Measurements from ENCODE around the gene PRDX5. TPM values are rescaled to one million over a fixed set of nuclear protein-coding genes. Genes with fewer than 3 reads are reported as not detected.

Gene PRDX5
- total RNA-seq (2014; rRNA removed): 215 and 240 TPM in 2 replicates
- polyA plus RNA-seq (2012): 527 TPM

DNA sequence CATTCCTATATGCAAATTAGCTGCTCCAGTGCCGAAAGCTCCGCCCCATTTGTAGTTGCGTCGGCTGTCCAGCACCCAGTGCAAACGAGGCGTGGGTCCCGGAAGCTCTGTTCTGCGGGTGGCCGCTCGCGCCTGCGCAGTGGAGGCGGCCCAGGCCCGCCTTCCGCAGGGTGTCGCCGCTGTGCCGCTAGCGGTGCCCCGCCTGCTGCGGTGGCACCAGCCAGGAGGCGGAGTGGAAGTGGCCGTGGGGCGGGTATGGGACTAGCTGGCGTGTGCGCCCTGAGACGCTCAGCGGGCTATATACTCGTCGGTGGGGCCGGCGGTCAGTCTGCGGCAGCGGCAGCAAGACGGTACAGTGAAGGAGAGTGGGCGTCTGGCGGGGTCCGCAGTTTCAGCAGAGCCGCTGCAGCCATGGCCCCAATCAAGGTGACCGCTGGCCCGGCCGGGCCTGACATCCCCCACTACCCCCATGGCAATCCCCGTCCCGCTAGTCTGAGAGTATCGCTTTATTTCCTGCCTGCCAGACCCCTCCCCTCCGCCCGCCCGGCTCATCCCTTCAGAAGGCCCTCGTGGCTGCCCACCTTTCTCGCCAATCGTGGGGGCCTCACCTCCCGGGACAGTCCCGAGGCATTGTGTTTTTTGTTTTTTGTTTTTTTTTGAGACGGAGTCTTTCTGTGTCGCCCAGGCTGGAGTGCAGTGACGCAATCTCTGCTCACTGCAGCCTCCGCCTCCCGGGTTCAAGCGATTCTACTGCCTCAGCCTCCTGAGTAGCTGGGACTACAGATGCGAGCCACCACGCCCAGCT, at the start of gene PRDX5:
Gene PRDX5 (plus strand): TSS at position 161 of the 805 bp plus-strand sequence. CDS start 95 bp downstream, at position 256.
- DNase-seq (ENCODE audit: low read depth): peak; percentile 94

DNA sequence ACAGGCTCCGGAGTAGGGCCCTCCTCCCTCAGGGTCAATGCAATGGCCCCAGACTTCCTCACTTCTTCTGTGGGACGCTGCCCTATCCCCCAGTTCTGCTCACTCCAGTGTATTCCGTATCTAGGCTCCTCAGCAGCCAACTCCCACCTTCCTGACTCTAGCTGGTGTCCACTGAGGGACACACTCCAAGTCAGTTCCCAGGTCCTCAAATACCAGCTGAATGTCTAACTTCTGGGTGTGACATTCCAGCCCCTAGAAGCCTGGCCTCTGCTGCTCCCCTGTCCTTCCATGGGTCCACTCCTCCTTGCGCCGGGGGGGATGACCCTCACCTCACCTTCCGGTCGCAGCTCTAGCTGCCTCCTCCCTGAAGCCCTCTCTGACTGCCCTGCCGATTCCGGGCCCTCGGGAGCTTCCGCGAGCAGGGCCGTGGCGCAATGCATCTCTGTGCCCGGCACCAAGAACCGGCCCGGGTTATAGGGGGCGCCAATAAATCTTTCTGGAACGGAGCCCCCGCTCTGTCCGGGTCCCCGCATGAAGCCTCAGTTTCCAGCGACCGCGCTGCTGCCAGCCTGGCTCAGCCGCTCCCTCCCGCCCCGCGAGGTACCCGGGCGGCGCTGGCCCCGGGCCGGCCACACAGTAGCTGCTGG, 48.9 kb upstream of the PRDX5 start:
- peak; percentile 59 for DNase-seq (ENCODE audit: low read depth)

DNA sequence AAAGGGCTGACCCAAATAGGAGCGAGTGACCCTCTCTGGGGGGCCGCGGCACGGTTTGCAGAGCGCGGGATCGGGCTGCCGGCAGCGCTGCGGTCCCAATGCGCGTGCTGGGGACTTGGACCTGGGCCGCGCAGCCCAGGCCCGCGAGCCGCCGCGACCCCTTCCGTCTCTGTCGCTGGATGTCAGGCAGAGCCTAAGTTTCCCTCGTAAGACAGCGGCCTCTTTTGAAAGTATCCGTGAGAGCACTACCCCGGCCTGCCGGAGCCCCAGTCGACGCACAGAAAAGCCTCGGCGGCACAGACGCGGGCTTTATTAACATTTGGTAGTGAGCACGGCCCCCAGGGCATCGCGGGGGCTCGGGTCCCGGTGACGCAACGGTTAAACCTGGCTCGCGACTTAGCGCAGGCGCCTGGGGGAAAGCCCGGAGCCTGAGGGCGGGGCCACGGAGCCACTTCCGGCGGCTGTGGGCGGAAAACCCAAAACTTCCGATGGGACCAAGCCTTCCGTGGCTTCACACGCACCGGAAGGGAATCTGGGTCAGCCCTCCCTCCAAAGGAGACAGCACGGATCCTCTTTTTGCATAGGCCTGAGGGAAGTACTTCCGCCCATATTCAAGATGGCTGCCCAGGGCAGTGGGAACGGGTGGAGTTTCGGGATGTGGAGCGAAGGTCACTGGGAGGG, 48.2 kb upstream of the PRDX5 start:
- peak; percentile 100 for DNase-seq (ENCODE audit: low read depth)

DNA sequence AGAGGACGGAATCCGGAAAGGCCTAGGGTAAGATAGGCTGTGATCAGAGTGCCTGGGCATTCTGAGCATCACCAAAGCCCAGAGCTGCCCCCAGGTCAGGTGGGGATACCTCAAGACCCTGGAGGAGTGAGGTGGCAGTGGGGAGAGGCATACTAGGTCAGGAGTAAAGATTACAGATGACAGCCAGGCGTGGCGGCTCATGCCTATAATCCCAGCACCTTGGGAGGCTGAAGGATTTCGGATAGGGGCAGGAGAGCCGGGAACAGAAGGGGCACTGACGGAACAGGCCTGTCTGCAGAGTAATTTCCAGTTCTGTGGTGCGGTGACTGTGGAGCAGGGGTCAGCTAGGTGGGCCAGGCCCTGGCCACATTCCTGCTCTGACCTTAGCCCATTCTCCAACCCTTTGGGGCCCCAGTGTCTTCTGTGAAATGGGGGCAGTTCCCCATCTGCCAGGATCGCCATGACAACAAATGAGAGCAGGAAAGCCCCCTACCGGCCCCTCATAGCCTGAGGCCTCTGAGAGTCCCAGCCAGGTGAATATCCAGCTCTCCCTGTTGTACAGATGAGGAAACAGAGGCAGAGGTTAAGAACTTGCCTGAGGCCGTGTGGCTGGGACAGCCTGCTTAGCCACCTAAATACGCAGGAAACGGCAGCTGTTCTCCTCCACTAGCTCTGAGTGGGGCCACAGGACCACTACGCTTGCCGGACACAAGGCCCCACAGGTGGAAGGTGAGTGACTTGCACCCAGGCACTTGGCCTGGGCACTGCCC, 42.7 kb upstream of the PRDX5 start:
- no peak for DNase-seq (ENCODE audit: low read depth)

DNA sequence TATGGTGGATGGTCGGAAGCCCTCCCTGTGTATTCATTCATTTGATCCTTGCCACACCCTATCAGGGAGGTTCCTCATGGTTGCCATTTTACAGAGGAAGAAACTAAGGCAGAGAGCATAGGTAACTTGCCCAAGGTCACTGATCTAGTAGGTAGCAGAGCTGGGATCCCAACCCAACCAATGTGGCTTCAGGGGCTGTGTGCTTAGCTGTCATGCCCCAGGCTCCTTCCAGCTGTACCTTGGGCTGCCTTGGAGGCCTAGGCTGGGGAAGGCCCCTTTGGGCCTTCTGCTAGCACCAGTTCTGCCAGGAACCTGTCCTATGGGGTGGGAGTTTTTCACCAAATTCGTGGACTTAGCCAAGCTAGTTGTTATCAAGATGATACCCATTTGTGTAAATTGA, 42.1 kb upstream of the PRDX5 start:
- no peak for DNase-seq (ENCODE audit: low read depth)

DNA sequence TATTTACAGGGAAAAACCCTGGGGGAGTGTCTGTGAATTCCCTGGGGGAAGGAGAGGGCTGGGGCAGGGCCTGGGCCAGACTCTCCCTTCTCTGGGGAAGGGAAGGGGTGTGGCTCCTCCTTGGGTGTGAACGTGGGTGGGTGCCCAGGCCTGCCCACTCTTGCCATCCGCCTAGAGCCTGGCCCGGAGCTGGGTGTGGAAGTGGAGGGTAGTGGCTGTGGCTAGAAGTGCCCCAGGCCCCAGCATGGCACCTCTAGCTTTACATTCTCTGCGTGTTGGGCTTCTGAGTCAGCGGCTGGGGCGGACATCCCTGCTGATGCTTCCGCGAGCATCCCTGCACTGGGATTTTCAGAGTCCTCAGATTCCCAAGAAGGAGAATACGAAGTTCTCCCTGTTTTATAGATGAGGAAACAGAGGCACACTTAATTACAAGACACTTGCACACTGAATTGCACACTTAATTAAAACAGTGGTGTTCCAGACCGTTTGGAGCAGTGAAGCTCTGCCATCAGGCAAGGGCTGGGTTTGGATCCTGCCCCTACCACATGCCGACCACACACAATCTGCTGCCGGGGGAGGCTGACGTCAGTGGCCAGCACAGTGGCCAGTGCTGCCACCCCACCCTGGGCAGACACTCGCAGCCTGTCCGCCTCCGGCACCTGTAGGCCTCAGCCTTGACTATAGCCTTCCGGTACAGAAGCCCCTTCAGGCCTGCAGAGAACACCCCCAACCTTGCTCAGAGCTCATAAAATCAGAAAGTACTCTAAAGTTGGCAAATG, 41.1 kb upstream of the PRDX5 start:
- no peak for DNase-seq (ENCODE audit: low read depth)

DNA sequence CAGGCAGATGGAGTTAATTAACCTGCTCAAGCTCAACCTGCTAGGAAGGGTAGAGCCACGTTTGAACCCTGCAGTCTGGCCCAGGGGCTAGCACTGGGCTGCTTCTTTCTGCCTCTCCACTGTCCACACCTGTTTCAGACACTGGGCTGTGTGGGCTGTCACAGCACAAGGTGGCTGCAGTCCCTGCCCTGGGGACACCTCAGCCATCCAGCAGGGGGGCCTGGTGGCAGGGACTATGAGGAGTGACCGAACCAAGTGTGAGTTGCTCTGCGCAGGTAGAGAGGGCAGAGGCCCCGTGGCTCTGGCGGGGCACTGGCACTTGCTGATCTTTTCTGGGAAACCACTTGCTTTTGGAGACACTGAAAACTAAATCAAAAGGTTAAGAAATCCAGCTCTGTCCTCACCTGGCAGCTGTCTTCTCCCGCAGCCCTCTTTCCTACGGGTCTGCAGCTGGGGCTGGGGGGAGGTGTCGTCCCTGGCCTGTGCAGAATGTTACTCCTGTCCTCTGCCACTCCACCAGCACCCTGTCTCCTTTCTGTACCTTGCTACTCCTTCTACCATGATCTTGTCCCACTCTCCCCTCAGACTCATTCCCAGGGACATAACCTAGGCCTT, 39.2 kb upstream of the PRDX5 start:
- DNase-seq (ENCODE audit: low read depth): no peak

DNA sequence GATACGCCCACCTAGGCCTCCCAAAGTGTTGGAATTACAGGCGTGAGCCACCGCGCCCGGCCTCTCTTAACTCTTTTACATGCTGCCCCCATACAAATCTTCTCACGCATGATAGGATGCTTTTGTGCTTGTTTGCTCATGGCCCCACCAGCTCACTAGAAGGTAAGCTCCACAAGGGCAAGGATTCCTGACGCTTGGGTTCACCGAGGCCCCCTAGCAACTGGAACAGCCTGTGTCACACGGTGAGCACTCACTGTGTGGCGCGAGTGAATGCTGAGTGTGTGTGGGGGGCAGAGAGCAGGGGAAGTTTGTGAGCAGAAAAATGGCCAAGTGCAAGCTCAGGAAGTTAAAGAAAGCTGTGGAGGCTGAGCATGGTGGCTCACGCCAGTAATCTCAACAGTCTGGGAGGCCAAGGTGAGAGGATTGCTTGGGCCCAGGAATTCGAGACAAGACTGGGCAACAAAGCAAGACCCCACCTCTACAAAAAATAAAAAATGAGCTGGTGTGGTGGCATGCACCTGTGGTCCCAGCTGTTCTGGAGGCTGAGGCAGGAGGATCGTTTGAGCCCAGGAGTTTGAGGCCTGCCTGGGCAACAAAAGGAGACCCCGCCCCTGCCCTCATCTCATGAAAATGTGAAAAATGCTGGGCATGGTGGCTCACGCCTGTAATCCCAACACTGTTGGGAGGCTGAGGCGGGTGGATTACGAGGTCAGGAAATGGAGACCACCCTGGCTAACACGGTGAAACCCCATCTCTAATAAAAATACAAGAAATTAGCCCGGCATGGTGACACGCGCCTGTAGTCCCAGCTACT, 35.8 kb upstream of the PRDX5 start:
- no peak for DNase-seq (ENCODE audit: low read depth)

DNA sequence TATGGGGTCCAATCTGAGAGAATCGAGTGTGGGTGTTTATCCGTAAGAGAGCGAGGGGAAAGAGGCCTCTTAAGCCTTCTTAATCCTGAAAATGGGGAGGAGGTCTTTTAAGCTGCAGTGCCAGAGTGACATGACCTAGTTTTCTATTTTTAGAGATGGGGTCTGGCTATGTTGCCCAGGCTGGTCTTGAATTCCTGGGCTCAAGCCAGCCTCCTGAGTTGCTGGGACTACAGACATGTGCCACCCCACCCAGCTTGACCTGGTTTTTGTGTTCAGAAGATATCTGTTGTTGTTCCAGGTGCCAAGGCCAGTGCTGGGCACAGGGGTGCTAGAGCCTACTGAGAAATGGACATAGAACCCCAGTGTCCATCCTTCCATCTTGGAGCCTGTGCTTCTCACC, 34.8 kb upstream of the PRDX5 start:
- DNase-seq (ENCODE audit: low read depth): no peak

DNA sequence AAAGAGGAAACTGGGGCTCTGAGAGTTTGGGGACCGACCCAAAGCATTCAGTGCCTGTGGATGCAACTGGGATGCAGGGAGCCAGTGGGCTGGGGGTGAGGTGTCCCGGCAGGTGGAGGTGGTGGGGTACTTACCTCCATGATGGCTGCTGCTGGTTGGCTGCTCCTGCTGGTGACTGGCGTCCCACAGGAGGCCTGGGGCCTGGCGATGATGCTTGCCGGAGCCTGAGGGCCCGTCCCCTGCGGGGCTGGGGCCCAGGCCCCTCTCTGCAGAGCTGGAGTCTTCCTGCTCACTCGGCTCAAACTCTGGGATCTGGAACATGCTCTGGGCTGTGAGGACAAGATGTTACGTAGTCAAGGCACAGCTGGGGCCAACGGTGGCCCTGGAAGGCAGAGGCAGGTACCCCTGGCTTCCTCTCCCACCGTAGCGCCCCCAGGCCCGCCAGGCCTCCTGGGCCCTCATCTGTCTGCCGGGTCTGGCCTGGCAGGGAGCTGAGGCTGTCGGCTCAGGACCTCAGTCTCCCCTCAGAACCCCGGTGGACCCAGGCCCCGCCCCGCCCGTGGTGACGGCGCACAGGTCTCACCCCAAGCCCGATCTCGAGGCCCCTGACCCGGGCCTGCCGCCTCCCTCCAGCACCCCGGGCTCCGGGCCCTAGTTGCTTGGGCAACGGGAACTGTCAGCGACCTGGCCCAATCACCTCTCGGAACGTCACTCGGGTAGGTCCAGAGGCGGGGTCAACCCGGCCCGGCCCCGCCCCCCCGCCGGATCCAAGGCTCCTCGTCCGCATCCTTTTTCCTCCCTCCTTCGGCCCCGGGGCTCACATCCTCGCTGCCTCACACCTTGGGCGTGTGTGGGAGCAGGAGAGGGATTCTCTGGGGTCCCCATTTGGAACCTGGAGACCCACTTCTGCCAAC, 33.6 kb upstream of the PRDX5 start, which contains the start of gene BAD:
Gene BAD (minus strand): TSS at position 618 of the 914 bp plus-strand sequence. CDS start 297 bp downstream, at position 321.
- DNase-seq (ENCODE audit: low read depth): peak; percentile 86

DNA sequence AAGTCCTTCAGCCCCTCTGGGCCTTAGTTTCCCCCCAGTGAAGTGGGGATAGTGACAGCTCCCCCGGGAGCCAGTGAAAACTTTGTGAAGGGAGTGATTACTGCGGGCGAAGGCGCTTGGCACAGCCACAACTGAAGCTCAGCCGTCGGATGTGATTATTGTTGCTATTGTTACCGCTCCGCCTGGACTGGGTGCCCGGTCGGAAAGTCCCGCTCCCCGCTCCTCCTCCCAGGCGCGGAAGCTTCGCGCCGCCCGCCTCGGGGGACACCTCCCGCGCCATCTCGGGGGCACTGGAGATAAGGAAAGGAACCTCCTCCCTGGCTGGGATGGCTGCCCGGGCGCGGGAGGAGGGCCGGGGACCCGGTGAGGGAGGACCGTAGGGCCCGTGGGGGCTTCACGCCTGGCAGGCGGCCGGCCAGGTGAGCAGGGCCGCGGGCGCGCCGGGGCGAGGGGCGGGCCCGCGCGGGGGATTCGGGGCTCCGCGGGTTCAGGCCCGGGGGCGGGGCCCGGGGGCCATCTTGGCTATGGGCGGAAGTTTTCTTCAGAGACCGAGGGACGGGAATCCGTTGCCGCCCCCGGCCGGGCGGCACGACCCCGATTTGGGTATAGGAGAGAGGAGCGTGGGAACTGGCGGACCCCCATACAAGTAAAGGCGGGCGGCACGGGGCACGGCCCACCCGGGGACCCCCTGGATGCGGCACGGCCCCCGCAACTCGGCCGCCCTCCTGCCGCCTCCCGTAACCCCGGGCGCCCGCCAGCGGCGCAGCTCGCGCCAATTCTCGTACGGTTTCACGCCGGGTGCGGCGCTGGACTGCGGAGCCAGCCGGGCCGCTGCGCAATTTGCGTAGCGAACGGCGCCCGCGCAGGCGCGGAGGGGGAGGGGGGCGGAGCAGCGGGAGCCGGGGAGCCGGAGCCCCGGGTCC, 32.7 kb upstream of the PRDX5 start, which contains the start of gene GPR137:
Gene GPR137 (plus strand): TSS at position 887 of the 923 bp plus-strand sequence. CDS start 677 bp downstream, outside the sequence.
- peak; percentile 56 for DNase-seq (ENCODE audit: low read depth)

DNA sequence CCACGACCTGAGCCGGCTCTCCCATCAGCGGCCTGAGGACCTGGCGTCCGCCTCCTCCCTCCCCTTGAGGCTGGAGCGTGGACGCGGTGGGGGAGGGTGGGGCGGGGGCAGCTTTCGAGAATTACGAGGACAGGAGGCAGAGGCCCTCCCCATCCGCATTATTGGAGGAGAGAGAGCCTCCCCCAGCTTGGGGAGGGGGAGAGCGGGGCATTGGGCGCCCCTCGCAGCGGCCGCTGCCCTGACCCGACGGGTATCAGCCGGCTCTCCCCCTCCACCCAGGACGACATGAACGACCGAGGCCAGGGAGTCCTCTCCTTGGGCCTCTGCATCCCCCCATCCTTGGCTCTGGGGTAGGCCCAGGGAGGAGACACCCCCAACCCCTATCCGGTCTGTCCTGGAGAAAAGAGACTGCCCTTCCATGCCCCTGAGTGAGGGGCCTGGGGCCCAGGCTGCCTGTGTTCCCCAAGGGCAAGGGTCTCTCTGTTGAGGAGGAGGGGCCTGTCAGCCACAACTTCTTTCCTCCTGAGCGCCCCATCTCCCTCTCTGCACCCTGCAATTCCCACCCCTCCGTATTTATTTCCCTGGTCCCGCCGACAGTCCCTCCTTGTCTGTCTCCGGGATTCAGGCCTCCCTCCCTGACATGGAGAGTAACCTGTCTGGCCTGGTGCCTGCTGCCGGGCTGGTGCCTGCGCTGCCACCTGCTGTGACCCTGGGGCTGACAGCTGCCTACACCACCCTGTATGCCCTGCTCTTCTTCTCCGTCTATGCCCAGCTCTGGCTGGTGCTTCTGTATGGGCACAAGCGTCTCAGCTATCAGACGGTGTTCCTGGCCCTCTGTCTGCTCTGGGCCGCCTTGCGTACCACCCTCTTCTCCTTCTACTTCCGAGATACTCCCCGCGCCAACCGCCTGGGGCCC, 31.8 kb upstream of the PRDX5 start:
- DNase-seq (ENCODE audit: low read depth): peak; percentile 19

DNA sequence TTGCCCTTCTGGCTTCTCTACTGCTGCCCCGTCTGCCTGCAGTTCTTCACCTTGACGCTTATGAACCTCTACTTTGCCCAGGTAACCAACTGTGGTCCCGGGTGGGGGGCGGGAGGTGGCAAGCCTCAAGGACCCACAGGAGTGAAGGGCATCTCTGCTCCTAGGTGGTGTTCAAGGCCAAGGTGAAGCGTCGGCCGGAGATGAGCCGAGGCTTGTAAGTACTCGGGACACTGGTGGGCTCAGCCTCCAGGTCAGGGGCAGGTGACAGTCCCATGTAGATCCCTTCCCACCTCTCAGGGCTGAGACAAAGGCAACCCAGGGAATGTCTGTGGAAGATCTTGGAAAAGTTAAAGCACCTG, 31.1 kb upstream of the PRDX5 start:
- DNase-seq (ENCODE audit: low read depth): no peak

DNA sequence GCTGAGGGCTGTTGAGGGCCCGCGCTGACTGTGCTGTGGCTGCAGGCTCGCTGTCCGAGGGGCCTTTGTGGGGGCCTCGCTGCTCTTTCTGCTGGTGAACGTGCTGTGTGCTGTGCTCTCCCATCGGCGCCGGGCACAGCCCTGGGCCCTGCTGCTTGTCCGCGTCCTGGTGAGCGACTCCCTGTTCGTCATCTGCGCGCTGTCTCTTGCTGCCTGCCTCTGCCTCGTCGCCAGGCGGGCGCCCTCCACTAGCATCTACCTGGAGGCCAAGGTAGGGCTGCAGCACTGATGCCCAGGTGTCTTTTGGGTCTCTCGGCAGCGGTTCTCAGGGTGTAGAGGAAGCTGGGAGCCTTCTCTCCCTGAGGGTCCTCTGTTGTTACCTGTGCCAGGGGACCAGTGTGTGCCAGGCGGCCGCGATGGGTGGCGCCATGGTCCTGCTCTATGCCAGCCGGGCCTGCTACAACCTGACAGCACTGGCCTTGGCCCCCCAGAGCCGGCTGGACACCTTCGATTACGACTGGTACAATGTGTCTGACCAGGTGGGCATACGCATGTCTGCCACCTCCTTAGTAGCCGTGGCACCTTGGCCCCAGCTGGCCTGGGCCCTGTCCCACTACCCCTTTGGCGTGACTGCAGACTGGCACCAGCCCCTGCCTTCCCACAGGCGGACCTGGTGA, 30.1 kb upstream of the PRDX5 start:
- no peak for DNase-seq (ENCODE audit: low read depth)

DNA sequence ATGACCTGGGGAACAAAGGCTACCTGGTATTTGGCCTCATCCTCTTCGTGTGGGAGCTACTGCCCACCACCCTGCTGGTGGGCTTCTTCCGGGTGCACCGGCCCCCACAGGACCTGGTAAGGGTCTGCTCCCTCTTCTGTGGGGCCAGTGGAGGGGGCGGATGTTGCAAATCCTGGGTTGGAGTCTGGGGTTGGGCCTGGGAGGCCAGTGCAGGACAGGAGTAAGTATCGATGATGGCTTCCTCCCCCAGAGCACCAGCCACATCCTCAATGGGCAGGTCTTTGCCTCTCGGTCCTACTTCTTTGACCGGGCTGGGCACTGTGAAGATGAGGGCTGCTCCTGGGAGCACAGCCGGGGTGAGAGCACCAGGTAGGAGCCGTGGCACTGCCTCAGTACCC, 29.6 kb upstream of the PRDX5 start:
- no peak for DNase-seq (ENCODE audit: low read depth)
